Thyroid gland (tissue), 4 donors: ENCODE results near the gene BCKDK.

ENCODE experiments used
- CTCF ChIP-seq, 6 experiments: fragments of 200-600 bp in 3 of 6; fragments of 450-650 bp in 3 of 6; sonication (generic) in 3 of 6; IDR thresholded peaks; one replicate each; pipeline ENCODE4 v1.5.1; 2016 to 2019; ENCODE audit warnings: antibody characterized with exemption in 6 of 6, mild to moderate bottlenecking in 2 of 6, inconsistent platforms in 1 of 6, moderate library complexity in 1 of 6
- POLR2A ChIP-seq, 2 donors: fragments of 450-650 bp; IDR thresholded peaks; one replicate each; pipeline ENCODE4 v1.6.1; 2017; ENCODE audit warnings: antibody characterized with exemption in 2 of 2, mild to moderate bottlenecking in 2 of 2, moderate library complexity in 1 of 2

DNA sequence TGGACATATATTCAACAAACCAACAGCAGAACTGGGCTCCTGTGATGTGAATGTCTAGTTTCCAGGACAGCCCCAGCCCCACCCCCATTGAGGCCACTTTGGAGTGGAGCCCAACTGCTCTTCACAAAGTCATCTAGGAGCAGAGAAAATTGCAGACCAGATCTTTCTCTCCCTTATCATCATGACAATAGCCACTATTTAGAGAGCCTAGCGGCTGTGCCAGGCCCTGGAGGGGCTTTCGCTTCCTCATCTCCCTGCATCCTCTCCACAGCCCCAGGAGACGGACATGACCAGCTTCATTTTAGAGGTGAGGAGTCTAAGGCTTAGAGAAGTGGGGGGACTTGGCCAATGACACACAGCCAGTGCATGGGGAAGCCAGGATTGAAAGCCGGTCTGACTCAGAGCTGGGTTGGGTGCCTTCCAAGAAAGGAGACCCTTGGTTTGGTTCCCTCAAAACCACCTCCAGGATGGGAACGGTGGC, 25.9 kb downstream of the BCKDK start:
- TF ChIP-seq CTCF (IDR thresholded peaks at IDR 0.05) (no peak), POLR2A (IDR thresholded peaks at IDR 0.05) (no peak)
